HCT116 (cell line): ENCODE measurements around the gene PPP1R12B. TPM values are rescaled to one million over a fixed set of nuclear protein-coding genes. Genes with fewer than 3 reads are reported as not detected.

Source experiments
- ATAC-seq: fragments of 200-7000 bp; cut with Tn5 transposase; 2 replicates; pipeline ENCODE4 v1.9.1; 2020; ENCODE audit warnings: mild to moderate bottlenecking, moderate library complexity
- BruUV-seq: library from RNA; stranded (reverse); fragments of 400-500 nt; replicated peaks from 2 replicates; lab custom pipeline; 2021; lab: Mats Ljungman, UMichigan
- CTCF ChIA-PET: fragments of 300-600 bp; sonication (Branson Sonifier 250); formaldehyde crosslinking; loops from one replicate; lab custom pipeline; 2021; ENCODE audit warnings: antibody characterized with exemption; lab: Charles Lee
- POLR2A ChIA-PET: fragments of 300-600, 350-600 bp; sonication (Branson Sonifier 250); formaldehyde crosslinking; loops from one replicate; lab custom pipeline; 2021; ENCODE audit warnings: antibody characterized with exemption; lab: Charles Lee
- RAD21 ChIA-PET, 2 experiments: fragments of 300-600 bp; sonication (Branson Sonifier 250); formaldehyde crosslinking; loops; one replicate each; lab custom pipeline; 2023; ENCODE audit warnings: low total read pairs in 2 of 2; ENCODE audit not compliant: uncharacterized antibody in 2 of 2, unreplicated experiment in 2 of 2, low non-redundant PET in 1 of 2; lab: Charles Lee
- DNase-seq: peaks from one replicate; pipeline ENCODE4 v3.0.0-alpha.2; 2010; ENCODE audit warnings: low read depth, low spot score
- H2AFZ ChIP-seq: fragments of 200-600 bp; shearing (Covaris generic), sonication (generic); 2 replicates; pipeline ENCODE4 v1.6.1; 2017; ENCODE audit warnings: low read depth, mixed run types, mixed read lengths, antibody characterized with exemption, low read length; ENCODE audit not compliant: poor library complexity, severe bottlenecking
- H3K27ac ChIP-seq: 2 replicates; pipeline ENCODE4 v1.5.1; 2012; ENCODE audit warnings: low read depth, low read length
- H3K27me3 ChIP-seq: fragments of 200-600 bp; sonication (generic); 2 replicates; pipeline ENCODE4 v1.6.1; 2016; ENCODE audit warnings: mixed run types, low read length, mixed read lengths; ENCODE audit not compliant: insufficient read depth
- H3K36me3 ChIP-seq, 2 experiments: fragments of 200-500 bp in 1 of 2; fragments of 200-600 bp in 1 of 2; sonication (Bioruptor generic) in 1 of 2; sonication (generic) in 1 of 2; 2 replicates each; pipeline versions ENCODE4 v1.5.1 to v1.6.1; 2014 to 2016; ENCODE audit warnings: low read length in 2 of 2, inconsistent platforms in 1 of 2, mixed read lengths in 1 of 2, mixed run types in 1 of 2; ENCODE audit not compliant: insufficient read depth in 2 of 2, control insufficient read depth in 1 of 2
- H3K4me1 ChIP-seq, 2 experiments: fragments of 200-600 bp in 1 of 2; sonication (generic) in 1 of 2; 2 replicates each; pipeline versions ENCODE4 v1.5.1 to v1.6.1; 2012 to 2017; ENCODE audit warnings: low read length in 2 of 2, inconsistent platforms in 1 of 2, mild to moderate bottlenecking in 1 of 2, mixed read lengths in 1 of 2, mixed run types in 1 of 2, moderate library complexity in 1 of 2; ENCODE audit not compliant: insufficient read depth in 2 of 2, control insufficient read depth in 1 of 2
- H3K4me2 ChIP-seq: fragments of 200-600 bp; sonication (generic); 2 replicates; pipeline ENCODE4 v1.6.1; 2017; ENCODE audit warnings: mixed run types, low read length, mixed read lengths
- H3K4me3 ChIP-seq, 2 experiments: fragments of 200-600 bp in 1 of 2; sonication (generic) in 1 of 2; replicated peaks in 1 of 2; 2 replicates each; pipeline ENCODE4 v1.5.1; 2011 to 2016; ENCODE audit warnings: low read length in 2 of 2, control low read depth in 1 of 2, low read depth in 1 of 2, mild to moderate bottlenecking in 1 of 2, mixed read lengths in 1 of 2, mixed run types in 1 of 2
- H3K79me2 ChIP-seq: fragments of 200-600 bp; sonication (generic); 2 replicates; pipeline ENCODE4 v1.6.1; 2017; ENCODE audit warnings: mild to moderate bottlenecking, mixed run types, low read length, moderate library complexity, mixed read lengths; ENCODE audit not compliant: insufficient read depth
- H3K9ac ChIP-seq: fragments of 200-600 bp; sonication (generic); 2 replicates; pipeline ENCODE4 v1.6.1; 2016; ENCODE audit warnings: low read length, mixed read lengths
- H3K9me2 ChIP-seq: fragments of 200-600 bp; sonication (generic), shearing (Covaris generic); 2 replicates; pipeline ENCODE4 v1.6.1; 2017; ENCODE audit warnings: mixed run types, mild to moderate bottlenecking, moderate library complexity; ENCODE audit not compliant: insufficient read depth
- H3K9me3 ChIP-seq, 2 experiments: fragments of 200-500 bp in 1 of 2; fragments of 200-600 bp in 1 of 2; sonication (Bioruptor generic) in 1 of 2; sonication (generic) in 1 of 2; 2 replicates each; pipeline ENCODE4 v1.6.1; 2014 to 2017; ENCODE audit warnings: low read length in 2 of 2, mixed read lengths in 2 of 2, inconsistent platforms in 1 of 2, low read depth in 1 of 2, mild to moderate bottlenecking in 1 of 2, mixed run types in 1 of 2, moderate library complexity in 1 of 2; ENCODE audit not compliant: control insufficient read depth in 1 of 2, insufficient read depth in 1 of 2
- H4K20me1 ChIP-seq: fragments of 200-600 bp; sonication (generic), shearing (Covaris generic); 2 replicates; pipeline ENCODE4 v1.6.1; 2017; ENCODE audit warnings: mixed run types, mild to moderate bottlenecking, moderate library complexity; ENCODE audit not compliant: insufficient read depth
- CBX3 ChIP-seq: IDR thresholded peaks from 2 replicates; pipeline ENCODE4 v1.6.1; 2012; ENCODE audit warnings: low read depth
- FOSL1 ChIP-seq: IDR thresholded peaks from 2 replicates; pipeline ENCODE4 v1.6.1; 2012; ENCODE audit warnings: low read depth
- POLR2AphosphoS5 ChIP-seq: IDR thresholded peaks from 2 replicates; pipeline ENCODE4 v1.6.1; 2011; ENCODE audit warnings: mild to moderate bottlenecking, low read depth, low read length, moderate library complexity
- RAD21 ChIP-seq: IDR thresholded peaks from 2 replicates; pipeline ENCODE4 v1.6.1; 2012; ENCODE audit warnings: low read depth, mild to moderate bottlenecking
- SP1 ChIP-seq: IDR thresholded peaks from 2 replicates; pipeline ENCODE4 v1.6.1; 2012; ENCODE audit warnings: low read depth
- SRF ChIP-seq: IDR thresholded peaks from 2 replicates; pipeline ENCODE4 v1.6.1; 2012; ENCODE audit warnings: low read depth
- TCF7L2 ChIP-seq: IDR thresholded peaks from 2 replicates; pipeline ENCODE4 v1.7.0; 2011; ENCODE audit warnings: borderline replicate concordance, inconsistent platforms; ENCODE audit not compliant: insufficient read depth, insufficient read length; ENCODE audit errors: extremely low read depth
- ZFX ChIP-seq: fragments of 450-650 bp; IDR thresholded peaks from 2 replicates; pipeline ENCODE4 v1.6.1; 2017
- ZNF274 ChIP-seq: fragments of 200-500 bp; sonication (Bioruptor generic); IDR thresholded peaks from 2 replicates; pipeline ENCODE4 v1.6.1; 2014; ENCODE audit warnings: mild to moderate bottlenecking, low read depth, low read length, inconsistent platforms
- intact Hi-C: fragments of 100-400 bp; cut with micrococcal nuclease; formaldehyde crosslinking; loops from 2 replicates; pipeline ENCODE4 v1.10.0; 2022
- total RNA-seq: library from RNA; stranded (reverse); gene quantifications from one replicate; pipeline ENCODE4 v1.2.1, GENCODE V29; 2021; ENCODE audit not compliant: unreplicated experiment
- TF ChIP-seq, protein P1 (sequence below): IDR thresholded peaks from 2 replicates; pipeline ENCODE4 v1.6.1; 2011; ENCODE audit warnings: mild to moderate bottlenecking, low read length, moderate library complexity; ENCODE audit not compliant: insufficient replicate concordance; ENCODE audit errors: extremely low read depth
- TF ChIP-seq, protein P2 (sequence below): IDR thresholded peaks from 2 replicates; pipeline ENCODE4 v1.6.1; 2012
- TF ChIP-seq, protein P3 (sequence below), 3 experiments: fragments of 200-600 bp in 1 of 3; sonication (generic) in 1 of 3; IDR thresholded peaks in 2 of 3; conservative IDR thresholded peaks in 1 of 3; 2 replicates each; pipeline ENCODE4 v1.5.1; 2012 to 2017; ENCODE audit warnings: low read depth in 2 of 3, low read length in 2 of 3, antibody characterized with exemption in 1 of 3, borderline replicate concordance in 1 of 3, control low read depth in 1 of 3, mild to moderate bottlenecking in 1 of 3, mixed read lengths in 1 of 3, mixed run types in 1 of 3, moderate library complexity in 1 of 3; ENCODE audit not compliant: insufficient read depth in 1 of 3

PPP1R12B gene
- total RNA-seq, 1 experiment from 2014 or later = 14.3 TPM

DNA sequence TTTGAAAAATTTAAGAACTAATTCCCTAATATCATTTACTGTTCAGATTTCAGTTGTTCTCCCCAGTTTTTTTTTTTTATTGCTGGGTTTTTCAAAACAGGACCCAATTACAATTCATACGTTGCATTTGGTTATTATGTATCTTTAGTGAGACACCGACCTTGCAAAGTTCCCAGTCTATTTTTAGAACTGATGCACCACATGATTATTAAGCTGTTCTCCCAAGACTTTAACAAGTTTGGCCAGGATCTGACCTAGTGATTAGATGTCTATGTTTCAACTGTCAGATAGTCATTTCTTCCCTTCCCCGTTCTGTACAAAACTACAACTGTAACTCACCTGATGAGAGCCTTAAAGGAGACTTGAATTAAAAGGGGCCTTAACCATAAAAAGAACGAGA, 14.6 kb upstream of the PPP1R12B start (continued):
- TF ChIP-seq, protein P1, sequence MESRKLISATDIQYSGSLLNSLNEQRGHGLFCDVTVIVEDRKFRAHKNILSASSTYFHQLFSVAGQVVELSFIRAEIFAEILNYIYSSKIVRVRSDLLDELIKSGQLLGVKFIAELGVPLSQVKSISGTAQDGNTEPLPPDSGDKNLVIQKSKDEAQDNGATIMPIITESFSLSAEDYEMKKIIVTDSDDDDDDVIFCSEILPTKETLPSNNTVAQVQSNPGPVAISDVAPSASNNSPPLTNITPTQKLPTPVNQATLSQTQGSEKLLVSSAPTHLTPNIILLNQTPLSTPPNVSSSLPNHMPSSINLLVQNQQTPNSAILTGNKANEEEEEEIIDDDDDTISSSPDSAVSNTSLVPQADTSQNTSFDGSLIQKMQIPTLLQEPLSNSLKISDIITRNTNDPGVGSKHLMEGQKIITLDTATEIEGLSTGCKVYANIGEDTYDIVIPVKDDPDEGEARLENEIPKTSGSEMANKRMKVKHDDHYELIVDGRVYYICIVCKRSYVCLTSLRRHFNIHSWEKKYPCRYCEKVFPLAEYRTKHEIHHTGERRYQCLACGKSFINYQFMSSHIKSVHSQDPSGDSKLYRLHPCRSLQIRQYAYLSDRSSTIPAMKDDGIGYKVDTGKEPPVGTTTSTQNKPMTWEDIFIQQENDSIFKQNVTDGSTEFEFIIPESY = no peak
- TF ChIP-seq SRF = no peak
- TF ChIP-seq, protein P2, sequence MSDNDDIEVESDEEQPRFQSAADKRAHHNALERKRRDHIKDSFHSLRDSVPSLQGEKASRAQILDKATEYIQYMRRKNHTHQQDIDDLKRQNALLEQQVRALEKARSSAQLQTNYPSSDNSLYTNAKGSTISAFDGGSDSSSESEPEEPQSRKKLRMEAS = no peak
- TF ChIP-seq FOSL1 = no peak
- no peak for TF ChIP-seq POLR2AphosphoS5
- no peak for TF ChIP-seq CBX3
- no peak for TF ChIP-seq ZNF274
- no peak for TF ChIP-seq RAD21
- TF ChIP-seq TCF7L2 = no peak
- TF ChIP-seq ZFX = no peak
- TF ChIP-seq, all 23 proteins: peak for 0

GRCh38 chr1:202343652-202344349, 4.7 kb upstream of the PPP1R12B start:
- H4K20me1 ChIP-seq = no peaks in the 10 kb centered on the region
- H3K27me3 ChIP-seq = no peaks in the 10 kb centered on the region
- peak overlapping the region; percentile 99 for H2AFZ ChIP-seq
- intact Hi-C loops = loop anchor here (2.0 to 10.0 kb wide), 3 partner anchors 111 to 375 kb away; no protein-coding TSS in a partner anchor
- CTCF ChIA-PET = interaction anchor here (0.6 to 1.7 kb wide), 5 partner anchors 9 to 376 kb away, joined by 3 to 7 read pairs (median 3); no protein-coding TSS in a partner anchor
- peaks cover 24% of the 10 kb centered on the region for H3K79me2 ChIP-seq
- no peak overlapping the region; the same call in 1 of the 2 replicates for H3K27ac ChIP-seq
- BruUV-seq = no TSS peak
- peak; percentile 39 for DNase-seq
- peaks cover 4 to 28% of the 10 kb centered on the region in 2 experiments; a peak in 2 of 4 replicates for H3K4me1 ChIP-seq
- POLR2A ChIA-PET = no interaction called here
- H3K36me3 ChIP-seq = no peaks in the 10 kb centered on the region
- no peak overlapping the region for H3K4me3 ChIP-seq
- peak overlapping the region; percentile 35; the same call in 1 of the 2 replicates for H3K9ac ChIP-seq
- no peaks in the 10 kb centered on the region for H3K9me2 ChIP-seq
- peak overlapping the region; percentile 53 for H3K4me2 ChIP-seq
- ATAC-seq = no peak
- H3K9me3 ChIP-seq = no peaks in the 10 kb centered on the region
- RAD21 ChIA-PET = no interaction called here
- TF ChIP-seq SP1 = no peak
- TF ChIP-seq ZFX = no peak
- peak; percentile 74 for TF ChIP-seq RAD21
- TF ChIP-seq, protein P1 = no peak
- TF ChIP-seq, protein P3, sequence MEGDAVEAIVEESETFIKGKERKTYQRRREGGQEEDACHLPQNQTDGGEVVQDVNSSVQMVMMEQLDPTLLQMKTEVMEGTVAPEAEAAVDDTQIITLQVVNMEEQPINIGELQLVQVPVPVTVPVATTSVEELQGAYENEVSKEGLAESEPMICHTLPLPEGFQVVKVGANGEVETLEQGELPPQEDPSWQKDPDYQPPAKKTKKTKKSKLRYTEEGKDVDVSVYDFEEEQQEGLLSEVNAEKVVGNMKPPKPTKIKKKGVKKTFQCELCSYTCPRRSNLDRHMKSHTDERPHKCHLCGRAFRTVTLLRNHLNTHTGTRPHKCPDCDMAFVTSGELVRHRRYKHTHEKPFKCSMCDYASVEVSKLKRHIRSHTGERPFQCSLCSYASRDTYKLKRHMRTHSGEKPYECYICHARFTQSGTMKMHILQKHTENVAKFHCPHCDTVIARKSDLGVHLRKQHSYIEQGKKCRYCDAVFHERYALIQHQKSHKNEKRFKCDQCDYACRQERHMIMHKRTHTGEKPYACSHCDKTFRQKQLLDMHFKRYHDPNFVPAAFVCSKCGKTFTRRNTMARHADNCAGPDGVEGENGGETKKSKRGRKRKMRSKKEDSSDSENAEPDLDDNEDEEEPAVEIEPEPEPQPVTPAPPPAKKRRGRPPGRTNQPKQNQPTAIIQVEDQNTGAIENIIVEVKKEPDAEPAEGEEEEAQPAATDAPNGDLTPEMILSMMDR (IDR thresholded peaks at IDR 0.05 in 2 of 3, conservative IDR thresholded peaks at IDR 0.05 in 1 of 3; ENCODE audit: borderline replicate concordance in 1 of 3, insufficient read depth in 1 of 3, low read depth in 2 of 3, low read length in 2 of 3) = peak; percentile 65 to 74 (median 68); a peak in 5 of 6 replicates
